Thymus (tissue), 11 donors: ENCODE results near the gene MAPKAP1. TPM values are rescaled to one million over a fixed set of nuclear protein-coding genes. Genes with fewer than 3 reads are reported as not detected.

ENCODE experiments used
- DNase-seq, 9 donors: peaks; one replicate each; pipeline ENCODE4 v3.0.0-alpha.2; 2013; ENCODE audit warnings: low spot score in 9 of 9, low read depth in 6 of 9, missing footprints in 1 of 9
- H3K27ac ChIP-seq, 2 donors: one replicate each; pipeline ENCODE4 v1.5.1; 2013; ENCODE audit warnings: control low read depth in 1 of 2, low read depth in 1 of 2, low read length in 1 of 2, mild to moderate bottlenecking in 1 of 2, moderate library complexity in 1 of 2
- H3K27me3 ChIP-seq, 2 donors: one replicate each; pipeline ENCODE4 v1.5.1; 2013; ENCODE audit warnings: low read length in 1 of 2; ENCODE audit not compliant: control insufficient read depth in 2 of 2, insufficient read depth in 1 of 2
- H3K36me3 ChIP-seq, 2 donors: one replicate each; pipeline ENCODE4 v1.5.1; 2013; ENCODE audit warnings: low read length in 1 of 2, mild to moderate bottlenecking in 1 of 2, moderate library complexity in 1 of 2; ENCODE audit not compliant: control insufficient read depth in 2 of 2, insufficient read depth in 2 of 2
- H3K4me1 ChIP-seq, 2 donors: one replicate each; pipeline ENCODE4 v1.5.1; 2013; ENCODE audit warnings: low read length in 2 of 2; ENCODE audit not compliant: control insufficient read depth in 2 of 2, insufficient read depth in 2 of 2
- H3K4me3 ChIP-seq, 2 donors: one replicate each; pipeline ENCODE4 v1.5.1; 2013; ENCODE audit warnings: low read length in 2 of 2, control low read depth in 1 of 2, mild to moderate bottlenecking in 1 of 2
- H3K9me3 ChIP-seq, 2 donors: one replicate each; pipeline ENCODE4 v1.5.1; 2013; ENCODE audit warnings: low read length in 1 of 2, mild to moderate bottlenecking in 1 of 2; ENCODE audit not compliant: control insufficient read depth in 2 of 2, insufficient read depth in 1 of 2
- WGBS: extraction: QIAGEN DNeasy Blood & Tissue Kit; methylation state at CpG from one replicate; pipeline ENCODE4 v1.1.7; 2013; 5-methylcytosine and 5-hydroxymethylcytosine counted together
- polyA plus RNA-seq: library from polyadenylated mRNA; stranded (reverse); fragments of 200-250 nt; gene quantifications from one replicate; pipeline ENCODE4 v1.2.3, GENCODE V29; 2013
- total RNA-seq: library from RNA; stranded (reverse); fragments of 120-200 nt; gene quantifications from one replicate; pipeline ENCODE4 v1.2.4, GENCODE V29; 2013
- donor health status: healthy.

MAPKAP1 gene
- total and polyA plus RNA-seq, 2 donors: 40.3 to 40.7 TPM

DNA sequence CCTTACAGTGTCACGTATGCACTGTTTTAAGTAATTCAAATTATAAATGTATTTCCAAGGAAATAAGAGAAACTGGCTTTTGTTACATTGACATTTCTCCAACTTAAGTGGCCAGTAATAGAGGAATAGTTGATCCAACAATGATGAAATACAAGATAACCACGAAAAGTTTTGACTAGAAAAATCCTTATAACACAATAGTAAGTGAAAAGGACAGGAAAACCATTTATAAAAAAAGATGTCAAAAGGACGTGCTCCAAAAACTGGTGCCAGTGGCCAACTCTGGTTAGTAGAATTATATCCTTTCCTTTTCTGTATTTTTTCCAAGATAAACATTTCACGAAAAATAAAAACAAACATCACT is 234.5 kb downstream of the MAPKAP1 start:
- 95% methylated on average over 4 of the region's 4 CpGs for WGBS
- Histone ChIP-seq H3K9me3 (no peaks in the 10 kb centered on the region), H3K4me1 (no peaks in the 10 kb centered on the region), H3K36me3 (peaks cover under 1 to 7% of the 10 kb centered on the region in 2 donors), H3K27ac (no peak overlapping the region), H3K27me3 (no peaks in the 10 kb centered on the region), H3K4me3 (no peak overlapping the region)
- no peak for DNase-seq

DNA sequence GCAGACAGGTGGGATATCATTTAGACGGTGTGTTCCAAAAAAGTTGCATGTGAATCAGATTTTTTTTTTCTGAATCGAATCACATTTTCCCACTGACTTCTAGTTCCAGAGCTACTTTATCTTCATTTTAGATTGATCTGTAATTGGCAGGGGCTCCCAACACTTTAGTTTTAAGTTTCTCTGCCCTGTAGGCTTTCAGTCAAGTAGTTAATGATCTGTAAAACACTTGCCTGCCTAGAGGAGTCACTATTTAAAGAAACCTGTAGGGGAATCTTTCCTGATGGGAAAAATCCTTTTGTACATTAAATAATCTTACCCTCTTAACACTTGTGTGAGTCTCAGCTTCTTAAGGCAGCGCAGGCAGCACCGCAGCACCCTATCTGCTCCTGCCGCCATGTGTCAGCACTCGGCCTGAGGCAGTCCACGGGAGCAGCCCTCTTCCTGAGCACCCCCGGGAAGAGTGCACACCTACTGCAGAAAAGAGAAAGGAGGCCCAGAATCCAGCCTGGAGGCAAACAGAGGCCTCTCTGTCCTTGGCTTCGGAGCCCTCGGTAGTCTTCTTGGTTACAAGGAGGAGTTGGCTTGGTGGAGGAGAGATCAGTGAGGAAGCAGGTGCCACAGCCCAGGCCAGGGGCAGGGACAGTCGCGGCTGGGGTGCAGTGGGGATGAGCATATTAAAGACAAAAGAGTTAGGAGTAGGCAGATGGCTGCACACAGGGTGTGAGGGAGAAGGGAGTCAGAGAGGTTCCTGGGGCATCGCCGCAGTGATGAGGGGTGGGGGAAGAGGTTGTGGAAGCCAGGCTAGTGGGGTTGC is 236.0 kb downstream of the MAPKAP1 start:
- WGBS: 98% methylated on average over 14 of the region's 14 CpGs
- H3K4me3 ChIP-seq: no peak overlapping the region
- no peaks in the 10 kb centered on the region for H3K9me3 ChIP-seq
- no peak for DNase-seq
- no peak overlapping the region for H3K27ac ChIP-seq
- no peaks in the 10 kb centered on the region for H3K27me3 ChIP-seq
- H3K36me3 ChIP-seq: peaks cover 0 to 5% of the 10 kb centered on the region in 2 donors
- H3K4me1 ChIP-seq: no peaks in the 10 kb centered on the region

DNA sequence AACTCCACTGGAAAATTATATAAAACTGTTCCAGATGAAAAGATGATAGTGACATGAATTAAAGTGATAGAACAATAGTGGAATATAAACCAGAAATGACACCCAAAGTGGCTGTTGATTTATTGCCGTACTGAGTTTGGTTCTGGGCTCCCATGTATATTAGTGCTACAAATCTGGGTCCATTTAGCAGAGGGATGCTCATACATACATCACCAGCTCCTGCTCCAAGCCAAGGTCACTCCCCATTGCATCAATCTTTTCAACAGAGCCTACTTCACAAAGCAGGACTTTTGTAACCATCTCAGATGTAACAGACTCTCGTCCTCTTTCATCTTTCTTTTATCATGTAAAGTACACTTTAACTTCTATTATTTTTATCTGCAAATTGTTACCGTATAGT is 236.8 kb downstream of the MAPKAP1 start:
- H3K27ac ChIP-seq: no peak overlapping the region
- DNase-seq: no peak
- no peaks in the 10 kb centered on the region for H3K9me3 ChIP-seq
- H3K36me3 ChIP-seq: peaks cover 0 to 5% of the 10 kb centered on the region in 2 donors
- WGBS: 83% methylated on average over 3 of the region's 3 CpGs
- no peaks in the 10 kb centered on the region for H3K4me1 ChIP-seq
- no peaks in the 10 kb centered on the region for H3K27me3 ChIP-seq
- H3K4me3 ChIP-seq: no peak overlapping the region

DNA sequence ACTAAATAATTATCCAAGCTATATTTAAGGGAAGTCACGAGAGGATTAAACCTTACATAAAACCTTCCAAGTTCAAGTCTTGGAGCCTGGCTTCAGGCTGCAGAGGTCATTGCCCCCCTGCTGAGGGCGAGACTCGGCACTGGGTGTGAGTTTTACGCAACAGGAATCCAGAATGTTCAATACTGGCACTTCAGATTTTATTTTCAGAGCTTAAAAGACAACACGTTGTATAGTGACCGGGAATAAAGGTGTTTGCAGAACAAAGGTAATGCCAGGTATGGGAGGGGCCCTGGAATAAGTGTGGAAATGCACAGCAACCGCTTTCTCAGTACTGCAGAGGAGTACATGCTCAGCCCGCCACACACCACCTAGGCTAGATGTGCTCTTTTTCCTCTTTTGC is 238.4 kb downstream of the MAPKAP1 start:
- Histone ChIP-seq H3K27ac (no peak overlapping the region), H3K9me3 (no peaks in the 10 kb centered on the region), H3K27me3 (no peaks in the 10 kb centered on the region), H3K4me1 (no peaks in the 10 kb centered on the region), H3K36me3 (peaks cover 0 to 5% of the 10 kb centered on the region in 2 donors), H3K4me3 (no peak overlapping the region)
- 98% methylated on average over 8 of the region's 8 CpGs for WGBS
- DNase-seq: no peak

DNA sequence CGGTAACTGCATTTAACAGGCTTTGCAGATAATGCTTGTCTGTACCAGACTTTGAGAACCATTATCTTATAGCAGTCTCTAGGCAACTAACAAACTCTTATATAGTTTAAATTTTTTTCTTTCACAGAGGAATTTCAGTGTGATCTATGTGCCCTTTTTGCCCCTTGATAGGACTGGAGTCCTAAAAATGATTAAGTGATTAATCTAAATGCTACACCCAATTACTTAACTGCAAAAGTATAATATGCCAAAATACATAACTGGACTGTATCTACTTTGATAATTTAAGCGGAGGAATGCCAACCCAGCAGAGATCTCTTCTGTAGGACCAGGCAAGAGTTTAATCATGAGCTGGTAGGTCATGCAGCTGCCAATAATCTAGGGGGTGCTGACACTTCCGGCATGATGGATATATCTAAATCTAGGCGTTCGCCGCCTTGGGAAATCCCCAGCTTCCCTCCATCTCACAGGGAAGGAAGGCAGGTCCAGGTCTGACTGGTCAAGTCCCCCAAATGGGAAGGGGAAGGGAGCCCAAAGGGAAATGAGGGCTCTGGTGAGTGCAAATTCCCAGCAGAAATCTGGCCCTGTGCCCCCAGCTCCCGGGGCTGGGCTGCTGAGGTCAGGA is 239.8 kb downstream of the MAPKAP1 start:
- WGBS: 96% methylated on average over 7 of the region's 7 CpGs
- no peak overlapping the region for H3K27ac ChIP-seq
- H3K36me3 ChIP-seq: peaks cover 0 to 5% of the 10 kb centered on the region in 2 donors
- no peaks in the 10 kb centered on the region for H3K4me1 ChIP-seq
- no peaks in the 10 kb centered on the region for H3K9me3 ChIP-seq
- H3K27me3 ChIP-seq: no peaks in the 10 kb centered on the region
- no peak for DNase-seq
- no peak overlapping the region for H3K4me3 ChIP-seq

DNA sequence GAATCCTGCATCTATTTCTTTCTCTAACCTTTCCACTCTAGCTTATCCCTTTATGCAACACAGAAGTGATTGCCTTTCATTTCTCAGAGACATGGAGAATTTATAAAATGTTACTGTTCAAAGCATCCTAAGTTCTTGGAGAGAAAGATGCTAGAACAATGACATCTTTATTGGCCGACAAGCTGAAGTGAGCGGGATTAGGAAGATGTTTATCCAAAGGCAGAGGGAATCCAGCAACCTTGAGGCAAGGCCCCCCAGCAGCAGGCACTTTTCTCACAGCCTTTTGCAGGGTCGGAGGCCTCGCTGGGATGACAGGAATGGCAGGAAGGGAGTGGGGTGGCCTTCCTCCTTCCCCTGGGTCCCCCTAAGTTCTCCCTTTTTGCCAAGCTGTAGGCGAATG is 240.6 kb downstream of the MAPKAP1 start:
- 98% methylated on average over 5 of the region's 5 CpGs for WGBS
- H3K4me1 ChIP-seq: no peaks in the 10 kb centered on the region
- no peak overlapping the region for H3K4me3 ChIP-seq
- no peak overlapping the region for H3K27ac ChIP-seq
- H3K36me3 ChIP-seq: peaks cover 4 to 5% of the 10 kb centered on the region in 2 donors
- no peaks in the 10 kb centered on the region for H3K9me3 ChIP-seq
- no peaks in the 10 kb centered on the region for H3K27me3 ChIP-seq
- DNase-seq: no peak

DNA sequence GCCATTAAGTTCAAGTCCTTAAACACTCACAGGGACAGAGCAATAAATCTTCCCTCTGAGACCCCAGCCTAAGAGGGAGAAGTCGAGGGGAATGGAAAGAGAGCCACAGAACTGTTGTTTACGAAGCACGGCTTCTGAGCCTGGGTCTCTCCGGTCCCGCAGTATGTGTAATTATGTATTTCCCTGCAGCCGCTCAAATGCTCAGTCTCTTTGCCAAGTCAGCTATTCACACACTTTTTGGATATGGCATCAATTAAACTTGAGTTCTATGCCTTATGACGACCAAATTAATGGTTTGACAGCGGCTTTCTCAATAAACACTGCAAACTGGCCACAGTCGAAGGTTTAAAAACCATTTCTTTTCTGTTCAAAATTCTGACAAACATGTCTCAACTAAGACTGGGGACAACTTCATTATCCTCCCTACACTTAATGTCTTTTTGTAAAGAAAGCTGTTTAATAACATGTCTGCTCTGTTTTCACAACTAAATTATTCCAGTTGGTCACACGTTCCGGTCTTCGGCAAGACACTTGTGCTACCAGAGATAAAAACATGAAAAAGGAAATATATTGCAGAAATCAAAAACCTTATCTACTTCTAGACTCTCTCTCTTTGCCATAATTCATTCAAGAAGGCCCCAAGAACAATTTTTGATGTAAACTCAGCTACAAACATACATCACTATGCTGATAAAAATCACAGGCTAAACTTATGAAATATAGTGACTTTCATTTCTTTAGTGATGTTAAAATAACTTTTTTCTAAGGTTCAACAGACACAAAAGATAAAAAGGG is 242.2 kb downstream of the MAPKAP1 start:
- H3K9me3 ChIP-seq: no peaks in the 10 kb centered on the region
- H3K27me3 ChIP-seq: no peaks in the 10 kb centered on the region
- H3K4me1 ChIP-seq: no peaks in the 10 kb centered on the region
- H3K4me3 ChIP-seq: no peak overlapping the region
- no peak overlapping the region for H3K27ac ChIP-seq
- WGBS: 96% methylated on average over 12 of the region's 12 CpGs
- no peak for DNase-seq
- H3K36me3 ChIP-seq: peaks cover 7 to 8% of the 10 kb centered on the region in 2 donors

DNA sequence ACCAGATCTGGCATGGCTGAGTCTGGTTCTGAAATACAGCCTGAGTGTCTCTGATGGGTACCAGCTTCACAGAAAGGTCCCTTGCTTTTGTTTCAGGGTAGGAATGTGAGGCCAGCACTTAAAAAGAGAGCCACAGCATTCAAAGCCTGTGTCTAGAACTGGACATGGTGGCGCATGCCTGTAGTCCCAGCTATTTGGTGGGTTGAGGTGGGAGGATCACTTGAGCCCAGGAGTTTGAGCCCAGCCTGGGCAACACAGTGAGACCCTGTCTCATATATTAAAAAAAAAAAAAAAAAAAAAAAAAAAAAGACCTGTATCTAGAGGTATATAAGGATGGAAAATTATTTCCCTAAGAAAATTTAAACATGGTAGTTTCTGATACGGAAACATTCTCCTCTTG is 243.1 kb downstream of the MAPKAP1 start:
- no peaks in the 10 kb centered on the region for H3K4me1 ChIP-seq
- no peaks in the 10 kb centered on the region for H3K9me3 ChIP-seq
- H3K4me3 ChIP-seq: no peak overlapping the region
- DNase-seq: no peak
- WGBS: over 99% methylated on average over 2 of the region's 2 CpGs
- no peak overlapping the region for H3K27ac ChIP-seq
- H3K27me3 ChIP-seq: no peaks in the 10 kb centered on the region
- H3K36me3 ChIP-seq: peaks cover 7 to 8% of the 10 kb centered on the region in 2 donors

DNA sequence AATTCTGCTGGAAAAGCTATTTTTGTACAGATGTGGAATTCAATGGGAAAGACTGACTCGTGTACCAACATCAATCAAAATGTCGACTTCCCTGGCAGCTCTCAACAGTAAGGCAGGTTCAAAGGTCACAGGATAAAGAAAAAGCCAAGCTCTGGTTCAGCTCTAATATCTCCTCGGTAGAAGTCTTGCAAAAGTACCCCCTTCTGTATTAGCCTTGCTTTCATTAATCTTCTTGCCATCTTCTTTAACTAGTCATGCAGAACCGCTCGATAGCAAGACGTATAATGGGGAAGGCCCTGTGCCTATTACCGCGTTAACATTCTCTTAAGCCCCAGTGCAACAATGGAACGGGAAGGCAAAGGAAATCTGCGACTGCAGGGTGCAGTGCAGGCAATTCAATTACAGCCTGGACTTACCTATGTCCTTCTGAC is 244.1 kb downstream of the MAPKAP1 start:
- H3K4me1 ChIP-seq: no peaks in the 10 kb centered on the region
- no peaks in the 10 kb centered on the region for H3K27me3 ChIP-seq
- peaks cover 0 to under 1% of the 10 kb centered on the region in 2 donors for H3K9me3 ChIP-seq
- 96% methylated on average over 10 of the region's 10 CpGs for WGBS
- H3K4me3 ChIP-seq: no peak overlapping the region
- peaks cover 7 to 8% of the 10 kb centered on the region in 2 donors for H3K36me3 ChIP-seq
- no peak for DNase-seq
- H3K27ac ChIP-seq: no peak overlapping the region
